HepG2 (cell line): ENCODE data around the gene GNG2. TPM values are rescaled to one million over a fixed set of nuclear protein-coding genes. Genes with fewer than 3 reads are reported as not detected.

Source experiments
- ATAC-seq: fragments of 200-7000 bp; cut with Tn5 transposase; 3 replicates; pipeline ENCODE4 v1.9.1; 2020; ENCODE audit warnings: mild to moderate bottlenecking, moderate library complexity
- BruUV-seq: library from RNA; stranded (reverse); fragments of 400-500 nt; replicated peaks from 2 replicates; lab custom pipeline; 2021; lab: Mats Ljungman, UMichigan
- CTCF ChIA-PET: fragments of 300-600 bp; formaldehyde crosslinking; extraction: SDS; loops from one replicate; lab custom pipeline; 2021; ENCODE audit warnings: low total read pairs, inconsistent platforms, low intra/inter-chr PET ratio; lab: Yijun Ruan, JAX
- POLR2A ChIA-PET: fragments of 350-600 bp; sonication (Branson Sonifier 250); formaldehyde crosslinking; loops from one replicate; lab custom pipeline; 2020; ENCODE audit warnings: antibody characterized with exemption, inconsistent platforms; lab: Yijun Ruan, JAX
- DNase-seq: peaks from one replicate; pipeline ENCODE4 v3.0.0-alpha.2; 2015; ENCODE audit warnings: low spot score
- FAIRE-seq: peaks from 3 replicates; lab custom pipeline; 2011; peaks lifted over from hg19 to GRCh38; lab: Jason Lieb, UNC
- H2AFZ ChIP-seq: one replicate; pipeline ENCODE4 v1.6.1; 2011; ENCODE audit warnings: low read length, inconsistent platforms
- H3K27ac ChIP-seq: fragments of 300-600 bp; 3 replicates; pipeline ENCODE4 v1.8.0; 2011; ENCODE audit warnings: mixed run types, mild to moderate bottlenecking, mixed read lengths, low read length, inconsistent platforms; ENCODE audit not compliant: insufficient read depth; ENCODE audit errors: extremely low read length
- H3K27me3 ChIP-seq, 2 experiments: fragments of 200-600 bp in 1 of 2; 2 replicates in 1 of 2; 3 replicates in 1 of 2; pipeline versions ENCODE4 v1.6.0 to v1.8.0; 2011; ENCODE audit warnings: low read length in 2 of 2, mild to moderate bottlenecking in 2 of 2, moderate library complexity in 2 of 2, inconsistent platforms in 1 of 2; ENCODE audit not compliant: insufficient read depth in 2 of 2, control insufficient read depth in 1 of 2
- H3K36me3 ChIP-seq, 2 experiments: fragments of 200-600 bp in 1 of 2; replicated peaks in 1 of 2; 2 replicates in 1 of 2; 3 replicates in 1 of 2; pipeline versions ENCODE4 v1.5.1 to v1.8.0; 2011; ENCODE audit warnings: low read length in 2 of 2, inconsistent platforms in 1 of 2; ENCODE audit not compliant: insufficient read depth in 2 of 2, control insufficient read depth in 1 of 2
- H3K4me1 ChIP-seq: 2 replicates; pipeline ENCODE4 v1.5.1; 2012; ENCODE audit warnings: low read length, inconsistent platforms; ENCODE audit not compliant: insufficient read depth
- H3K4me2 ChIP-seq: 2 replicates; pipeline ENCODE4 v1.6.0; 2011; ENCODE audit warnings: low read depth, low read length, inconsistent platforms
- H3K4me3 ChIP-seq, 3 experiments: fragments of 200-600 bp in 1 of 3; sonication (generic), shearing (Covaris generic) in 1 of 3; replicated peaks in 1 of 3; 2 replicates each; pipeline ENCODE4 v1.5.1; 2011 to 2016; ENCODE audit warnings: low read length in 3 of 3, inconsistent platforms in 2 of 3, low read depth in 2 of 3, mild to moderate bottlenecking in 2 of 3, control low read depth in 1 of 3, mixed read lengths in 1 of 3; ENCODE audit not compliant: insufficient read depth in 1 of 3
- H3K79me2 ChIP-seq: one replicate; pipeline ENCODE4 v1.6.1; 2011; ENCODE audit warnings: low read length, inconsistent platforms; ENCODE audit not compliant: insufficient read depth
- H3K9ac ChIP-seq: 2 replicates; pipeline ENCODE4 v1.6.0; 2011; ENCODE audit warnings: mild to moderate bottlenecking, low read depth, low read length, inconsistent platforms; ENCODE audit not compliant: insufficient read depth
- H3K9me3 ChIP-seq: 2 replicates; pipeline ENCODE4 v1.5.1; 2012; ENCODE audit warnings: mild to moderate bottlenecking, low read length
- H4K20me1 ChIP-seq: 2 replicates; pipeline ENCODE4 v1.6.0; 2011; ENCODE audit warnings: inconsistent platforms, mild to moderate bottlenecking, low read length, moderate library complexity; ENCODE audit not compliant: insufficient read depth
- ATF5 ChIP-seq: sonication (generic); formaldehyde crosslinking; IDR thresholded peaks from 2 replicates; pipeline ENCODE4 v1.4.0; 2020; ENCODE audit warnings: mild to moderate bottlenecking, low read depth, missing genetic modification reagents
- CEBPG ChIP-seq: IDR thresholded peaks from 2 replicates; pipeline ENCODE4 v1.6.1; 2016
- KLF11 ChIP-seq: IDR thresholded peaks from 2 replicates; pipeline ENCODE4 v1.6.1; 2016; ENCODE audit warnings: missing compliant biosample characterization
- MLX ChIP-seq: IDR thresholded peaks from 2 replicates; pipeline ENCODE4 v1.6.1; 2016
- NKX3-1 ChIP-seq: sonication (generic); formaldehyde crosslinking; IDR thresholded peaks from 2 replicates; pipeline ENCODE4 v1.5.0; 2020; ENCODE audit warnings: missing genetic modification reagents
- ZNF276 ChIP-seq: sonication (generic); formaldehyde crosslinking; IDR thresholded peaks from 2 replicates; pipeline ENCODE4 v1.4.0; 2020; ENCODE audit warnings: mild to moderate bottlenecking, low read depth, missing genetic modification reagents
- ZNF598 ChIP-seq: sonication (generic); formaldehyde crosslinking; IDR thresholded peaks from 2 replicates; pipeline ENCODE4 v1.5.1; 2020; ENCODE audit warnings: mild to moderate bottlenecking, missing genetic modification reagents, borderline replicate concordance
- ZNF678 ChIP-seq: sonication (generic); formaldehyde crosslinking; IDR thresholded peaks from 2 replicates; pipeline ENCODE4 v1.4.0; 2020; ENCODE audit warnings: mild to moderate bottlenecking, missing genetic modification reagents
- ZNF841 ChIP-seq: sonication (generic); formaldehyde crosslinking; IDR thresholded peaks from 2 replicates; pipeline ENCODE4 v1.8.1; 2023; ENCODE audit warnings: missing genetic modification reagents, borderline replicate concordance
- WGBS: methylation state at CpG from one replicate; pipeline ENCODE4 v1.1.6; 2017; ENCODE audit warnings: low lambda C conversion rate; 5-methylcytosine and 5-hydroxymethylcytosine counted together
- in situ Hi-C: cut with HindIII; loops from 2 replicates; pipeline ENCODE4 v1.10.0; 2017; ENCODE audit warnings: low pct_unique_long_range_greater_than_20kb; ENCODE audit not compliant: extremely low pct_ligation_motif_present
- intact Hi-C: fragments of 100-400 bp; cut with micrococcal nuclease; formaldehyde crosslinking; loops from one replicate; pipeline ENCODE4 v1.10.0; 2022; ENCODE audit not compliant: unreplicated experiment
- polyA plus RNA-seq, 8 experiments: library from polyadenylated mRNA; depleted of rRNA in 3 of 8; stranded (reverse) in 7 of 8; unstranded in 1 of 8; fragments of >200 nt; fragmentation: Illumina TruSeq in 4 of 8; extraction: Trizol in 4 of 8; gene quantifications; 2 replicates each; pipeline versions ENCODE4 v1.2.1 to v1.2.3, GENCODE V29; 2011 to 2016; ENCODE audit warnings: low read depth in 4 of 8, missing spikeins in 1 of 8, mixed read lengths in 1 of 8; ENCODE audit not compliant: insufficient read depth in 1 of 8
- total RNA-seq, 5 experiments: library from RNA; depleted of rRNA; stranded (reverse); fragments of >200 nt; fragmentation: Illumina TruSeq; extraction: Trizol; gene quantifications; 2 replicates each; pipeline ENCODE4 v1.2.3, GENCODE V29; 2016; ENCODE audit warnings: low read depth in 1 of 5

GNG2 gene
- total and polyA plus RNA-seq, 2 of the 13 experiments (the other 11 are each of a cell fraction or from before 2014, with no cell fraction given): not detected

GRCh38 chr14:51849097-51849496 lies 11.3 kb upstream of the GNG2 start:
- H2AFZ ChIP-seq: no peak overlapping the region
- H3K4me1 ChIP-seq: no peaks in the 10 kb centered on the region
- intact Hi-C loops: no loop called here
- H3K36me3 ChIP-seq: no peaks in the 10 kb centered on the region
- no peaks in the 10 kb centered on the region for H3K9me3 ChIP-seq
- no peak for TF ChIP-seq ZNF678 (CRISPR knock-in tag)
- TF ChIP-seq ZNF276 (CRISPR knock-in tag): no peak
- no peak for TF ChIP-seq ZNF598 (CRISPR knock-in tag)
- TF ChIP-seq CEBPG (CRISPR knock-in tag): no peak
- TF ChIP-seq NKX3-1 (CRISPR knock-in tag): no peak
- no peak for TF ChIP-seq MLX
- TF ChIP-seq KLF11 (CRISPR knock-in tag): no peak
- no peak for TF ChIP-seq ZNF841 (CRISPR knock-in tag)
- TF ChIP-seq ATF5 (CRISPR knock-in tag): no peak
- DNase-seq: no peak
- in situ Hi-C loops: no loop called here
- no peaks in the 10 kb centered on the region for H4K20me1 ChIP-seq
- BruUV-seq: no TSS peak
- WGBS: 0% methylated on average over 1 of the region's 2 CpGs
- no peak overlapping the region for H3K27ac ChIP-seq
- no peaks in the 10 kb centered on the region for H3K79me2 ChIP-seq
- H3K4me3 ChIP-seq: no peak overlapping the region
- POLR2A ChIA-PET: no interaction called here
- no peaks in the 10 kb centered on the region; a peak in 1 of 5 replicates for H3K27me3 ChIP-seq
- H3K4me2 ChIP-seq: no peak overlapping the region
- FAIRE-seq: no peak
- CTCF ChIA-PET: no interaction called here
- ATAC-seq: no peak
- no peak overlapping the region for H3K9ac ChIP-seq
